Measurements from ENCODE around the gene RACK1.

DNA sequence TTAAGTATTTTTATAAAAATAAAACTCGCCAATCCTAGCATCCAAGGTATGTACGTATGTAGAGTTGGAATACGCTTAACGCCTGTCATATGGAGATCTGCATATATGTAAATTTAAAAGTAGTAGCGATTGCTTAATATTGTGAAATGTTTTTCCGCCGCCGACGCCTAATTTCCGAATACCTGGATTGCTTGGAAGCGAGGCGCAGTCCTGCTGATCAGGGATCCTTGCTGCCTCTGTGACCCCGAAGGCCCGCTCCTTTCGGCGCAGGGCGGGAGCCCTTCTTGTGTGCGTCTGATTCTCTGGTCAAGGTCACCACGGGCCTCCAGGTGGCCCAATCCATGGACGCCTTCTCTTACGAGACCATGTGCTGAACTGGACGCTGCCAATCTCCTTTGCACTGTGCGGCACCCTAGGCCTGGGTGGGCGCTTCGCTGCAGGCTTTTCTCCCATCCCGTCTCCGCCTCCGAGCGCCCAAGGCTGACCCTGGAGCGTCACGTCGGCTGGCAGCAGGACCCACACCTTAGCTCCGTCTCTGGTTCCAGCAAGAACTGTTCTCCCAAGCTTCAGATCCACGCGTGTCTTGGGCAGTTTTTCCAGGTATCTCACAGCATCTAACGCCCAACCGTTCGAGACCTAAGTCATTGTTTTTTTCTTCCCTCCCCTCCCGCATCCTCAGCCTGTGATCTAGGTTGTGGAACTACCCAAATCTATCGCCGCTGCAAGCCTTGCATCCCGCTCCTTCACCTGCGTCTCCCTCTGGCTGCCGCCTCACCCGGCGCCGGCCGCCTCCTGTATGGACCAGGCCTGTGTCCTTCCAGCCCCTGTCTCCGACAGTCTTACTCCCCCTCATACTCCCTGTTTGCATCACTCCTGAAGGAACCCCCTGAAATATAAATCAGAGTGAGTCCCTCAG, 24.2 kb downstream of the RACK1 start:
- TF ChIP-seq, protein P1, sequence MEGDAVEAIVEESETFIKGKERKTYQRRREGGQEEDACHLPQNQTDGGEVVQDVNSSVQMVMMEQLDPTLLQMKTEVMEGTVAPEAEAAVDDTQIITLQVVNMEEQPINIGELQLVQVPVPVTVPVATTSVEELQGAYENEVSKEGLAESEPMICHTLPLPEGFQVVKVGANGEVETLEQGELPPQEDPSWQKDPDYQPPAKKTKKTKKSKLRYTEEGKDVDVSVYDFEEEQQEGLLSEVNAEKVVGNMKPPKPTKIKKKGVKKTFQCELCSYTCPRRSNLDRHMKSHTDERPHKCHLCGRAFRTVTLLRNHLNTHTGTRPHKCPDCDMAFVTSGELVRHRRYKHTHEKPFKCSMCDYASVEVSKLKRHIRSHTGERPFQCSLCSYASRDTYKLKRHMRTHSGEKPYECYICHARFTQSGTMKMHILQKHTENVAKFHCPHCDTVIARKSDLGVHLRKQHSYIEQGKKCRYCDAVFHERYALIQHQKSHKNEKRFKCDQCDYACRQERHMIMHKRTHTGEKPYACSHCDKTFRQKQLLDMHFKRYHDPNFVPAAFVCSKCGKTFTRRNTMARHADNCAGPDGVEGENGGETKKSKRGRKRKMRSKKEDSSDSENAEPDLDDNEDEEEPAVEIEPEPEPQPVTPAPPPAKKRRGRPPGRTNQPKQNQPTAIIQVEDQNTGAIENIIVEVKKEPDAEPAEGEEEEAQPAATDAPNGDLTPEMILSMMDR (IDR thresholded peaks at IDR 0.05), result no peak
- no peak for TF ChIP-seq POLR2A (IDR thresholded peaks at IDR 0.05)

All from thyroid gland (tissue), 4 donors.